Stimulated activated CD8-positive, alpha-beta memory T cell treated with anti-CD3 and anti-CD28 coated beads, Interleukin-15, amount 100 ng/mL, for 48 hours (primary cell): Measurements from ENCODE around the gene EVA1A.
"Not testable (repeated sequence)": the region's sequence is repeated elsewhere in the genome, so short reads cannot be mapped to it uniquely, and the experiment has no call there.

Source experiments
- DNase-seq, 2 donors: peaks; one replicate each; pipeline ENCODE4 v3.0.0-alpha.2; 2020; ENCODE audit warnings: low read depth in 2 of 2

Gene EVA1A

GRCh38 chr2:75517547-75518230, 43.0 kb downstream of the EVA1A start:
- no peak for DNase-seq

GRCh38 chr2:75516378-75517360, 44.1 kb downstream of the EVA1A start:
- DNase-seq, result no peak

GRCh38 chr2:75515584-75516368, 45.0 kb downstream of the EVA1A start:
- DNase-seq, result no peak

GRCh38 chr2:75513616-75514170, 47.0 kb downstream of the EVA1A start:
- no peak for DNase-seq

GRCh38 chr2:75512455-75513212, 48.1 kb downstream of the EVA1A start:
- DNase-seq, result no peak

- no peak for DNase-seq
These were observed 54.5 kb downstream of the EVA1A start for GRCh38 chr2:75506101-75506697.

GRCh38 chr2:75505012-75505411, 55.7 kb downstream of the EVA1A start:
- DNase-seq, result no peak

GRCh38 chr2:75503048-75503607, 57.6 kb downstream of the EVA1A start:
- no peak for DNase-seq

- no peak for DNase-seq
These were observed 60.1 kb downstream of the EVA1A start for GRCh38 chr2:75500633-75501032.

GRCh38 chr2:75499534-75499933, 61.2 kb downstream of the EVA1A start:
- no peak for DNase-seq

GRCh38 chr2:75498907-75499306, 61.8 kb downstream of the EVA1A start:
- no peak for DNase-seq

GRCh38 chr2:75497256-75497655, 63.5 kb downstream of the EVA1A start:
- no peak for DNase-seq

GRCh38 chr2:75495862-75496261, 64.9 kb downstream of the EVA1A start:
- DNase-seq, result no peak

GRCh38 chr2:75494137-75494769, 66.5 kb downstream of the EVA1A start:
- no peak for DNase-seq

GRCh38 chr2:75493230-75493629, 67.5 kb downstream of the EVA1A start:
- no peak for DNase-seq

- no peak for DNase-seq
These were observed 69.5 kb downstream of the EVA1A start for GRCh38 chr2:75491129-75491753.

GRCh38 chr2:75489721-75490120, 71.0 kb downstream of the EVA1A start:
- DNase-seq, result no peak

- no peak for DNase-seq
These were observed 72.6 kb downstream of the EVA1A start for GRCh38 chr2:75488157-75488556.

- not testable (repeated sequence) for DNase-seq
These were observed 74.0 kb downstream of the EVA1A start for GRCh38 chr2:75486735-75487134.
